ENCODE data around the gene ARMH2.
A peak's percentile ranks its signal among the peaks of the same experiment; 100 is the strongest.

ARMH2 gene

GRCh38 chr6:24788031-24788665, 10.6 kb downstream of the ARMH2 start:
- TF ChIP-seq Cebpa-rat (IDR thresholded peaks at IDR 0.05) = no peak
- H3K9me3 ChIP-seq = no peaks in the 10 kb centered on the region
- no peaks in the 10 kb centered on the region for H3K27me3 ChIP-seq
- no peak overlapping the region for H3K9ac ChIP-seq
- H3K4me1 ChIP-seq = no peaks in the 10 kb centered on the region
- H3K4me2 ChIP-seq = no peak overlapping the region
- H4K20me1 ChIP-seq = no peaks in the 10 kb centered on the region
- no peak overlapping the region for H3K4me3 ChIP-seq
- peaks cover 64% of the 10 kb centered on the region for H3K36me3 ChIP-seq
- no peak overlapping the region for H3K27ac ChIP-seq

GRCh38 chr6:24780206-24780605, 18.5 kb downstream of the ARMH2 start:
- no peak overlapping the region for H3K4me2 ChIP-seq
- TF ChIP-seq Cebpa-rat (IDR thresholded peaks at IDR 0.05) = no peak
- H3K4me3 ChIP-seq = no peak overlapping the region
- no peaks in the 10 kb centered on the region for H3K27me3 ChIP-seq
- H3K4me1 ChIP-seq = peaks cover 32% of the 10 kb centered on the region
- no peak overlapping the region for H3K9ac ChIP-seq
- no peak overlapping the region for H3K27ac ChIP-seq
- no peaks in the 10 kb centered on the region for H3K9me3 ChIP-seq
- peaks cover 67% of the 10 kb centered on the region for H3K36me3 ChIP-seq
- H4K20me1 ChIP-seq = peaks cover 49% of the 10 kb centered on the region

- H3K27me3 ChIP-seq = no peaks in the 10 kb centered on the region
- no peak overlapping the region for H3K4me3 ChIP-seq
- no peak overlapping the region for H3K27ac ChIP-seq
- no peaks in the 10 kb centered on the region for H3K9me3 ChIP-seq
- H3K36me3 ChIP-seq = peaks cover 61% of the 10 kb centered on the region
- H3K4me2 ChIP-seq = no peak overlapping the region
- H4K20me1 ChIP-seq = peaks cover 49% of the 10 kb centered on the region
- no peak overlapping the region for H3K9ac ChIP-seq
- peaks cover 32% of the 10 kb centered on the region for H3K4me1 ChIP-seq
- no peak for TF ChIP-seq Cebpa-rat (IDR thresholded peaks at IDR 0.05)
These were observed 19.2 kb downstream of the ARMH2 start for GRCh38 chr6:24779416-24780016.

GRCh38 chr6:24778878-24779277, 19.8 kb downstream of the ARMH2 start:
- H3K4me2 ChIP-seq = no peak overlapping the region
- no peaks in the 10 kb centered on the region for H3K27me3 ChIP-seq
- no peak overlapping the region for H3K27ac ChIP-seq
- peaks cover 55% of the 10 kb centered on the region for H3K36me3 ChIP-seq
- H3K9ac ChIP-seq = no peak overlapping the region
- no peak for TF ChIP-seq Cebpa-rat (IDR thresholded peaks at IDR 0.05)
- H3K4me1 ChIP-seq = peaks cover 36% of the 10 kb centered on the region
- peaks cover 49% of the 10 kb centered on the region for H4K20me1 ChIP-seq
- no peaks in the 10 kb centered on the region for H3K9me3 ChIP-seq
- H3K4me3 ChIP-seq = no peak overlapping the region

GRCh38 chr6:24778121-24778520, 20.6 kb downstream of the ARMH2 start:
- peaks cover 36% of the 10 kb centered on the region for H3K4me1 ChIP-seq
- H3K27ac ChIP-seq = no peak overlapping the region
- peaks cover 50% of the 10 kb centered on the region for H3K36me3 ChIP-seq
- no peak overlapping the region for H3K4me3 ChIP-seq
- peaks cover 49% of the 10 kb centered on the region for H4K20me1 ChIP-seq
- peak overlapping the region; percentile 92 for H3K4me2 ChIP-seq
- H3K9me3 ChIP-seq = no peaks in the 10 kb centered on the region
- TF ChIP-seq Cebpa-rat (IDR thresholded peaks at IDR 0.05) = no peak
- H3K27me3 ChIP-seq = no peaks in the 10 kb centered on the region
- no peak overlapping the region for H3K9ac ChIP-seq

- Histone ChIP-seq H3K4me1 (peaks cover 36% of the 10 kb centered on the region), H3K4me3 (peak overlapping the region; percentile 93; the same call in 1 of the 2 replicates), H3K27ac (no peak overlapping the region), H3K27me3 (no peaks in the 10 kb centered on the region), H4K20me1 (peaks cover 49% of the 10 kb centered on the region), H3K36me3 (peaks cover 41% of the 10 kb centered on the region), H3K9ac (no peak overlapping the region; the same call in 1 of the 2 replicates), H3K9me3 (no peaks in the 10 kb centered on the region), H3K4me2 (peak overlapping the region; percentile 92)
- TF ChIP-seq Cebpa-rat (IDR thresholded peaks at IDR 0.05) = no peak
These were observed 21.5 kb downstream of the ARMH2 start for GRCh38 chr6:24777227-24777626.

- Histone ChIP-seq H4K20me1 (peaks cover 49% of the 10 kb centered on the region), H3K4me1 (peaks cover 36% of the 10 kb centered on the region), H3K9me3 (no peaks in the 10 kb centered on the region), H3K36me3 (peaks cover 25% of the 10 kb centered on the region), H3K4me3 (peak overlapping the region; percentile 93), H3K27me3 (no peaks in the 10 kb centered on the region), H3K27ac (peak overlapping the region; percentile 97), H3K4me2 (peak overlapping the region; percentile 92), H3K9ac (peak overlapping the region; percentile 96)
- TF ChIP-seq Cebpa-rat (IDR thresholded peaks at IDR 0.05) = no peak
These were observed 23.1 kb downstream of the ARMH2 start for GRCh38 chr6:24775520-24776058.

GRCh38 chr6:24774696-24775519, 23.8 kb downstream of the ARMH2 start, which contains the start of gene GMNN:
GMNN (plus strand) TSS chr6:24774937; CDS start chr6:24777247, 2,310 bp downstream.
- H3K27me3 ChIP-seq = no peaks in the 10 kb centered on the region
- H3K27ac ChIP-seq = peak within 1 kb of the TSS; percentile 97
- peaks cover 46% of the 10 kb centered on the region for H4K20me1 ChIP-seq
- H3K36me3 ChIP-seq = peaks cover 18% of the 10 kb centered on the region; the same call in 1 of the 2 replicates
- H3K4me2 ChIP-seq = peak within 1 kb of the TSS; percentile 92
- H3K4me3 ChIP-seq = peak within 1 kb of the TSS; percentile 93
- TF ChIP-seq Cebpa-rat (IDR thresholded peaks at IDR 0.05) = no peak
- peak within 1 kb of the TSS; percentile 96 for H3K9ac ChIP-seq
- H3K4me1 ChIP-seq = peaks cover 36% of the 10 kb centered on the region
- no peaks in the 10 kb centered on the region for H3K9me3 ChIP-seq

- no peak for TF ChIP-seq Cebpa-rat (IDR thresholded peaks at IDR 0.05)
- no peak overlapping the region for H3K4me2 ChIP-seq
- H4K20me1 ChIP-seq = no peaks in the 10 kb centered on the region
- no peaks in the 10 kb centered on the region for H3K9me3 ChIP-seq
- H3K27me3 ChIP-seq = no peaks in the 10 kb centered on the region
- no peak overlapping the region for H3K4me3 ChIP-seq
- no peak overlapping the region for H3K9ac ChIP-seq
- no peak overlapping the region for H3K27ac ChIP-seq
- 0 out of 2 replicates have a peak, but pooled peaks cover 7% of the 10 kb centered on the region for H3K4me1 ChIP-seq
- H3K36me3 ChIP-seq = no peaks in the 10 kb centered on the region
These were observed 30.4 kb downstream of the ARMH2 start for GRCh38 chr6:24768361-24768760.
